HG02870 (cell line): ENCODE measurements around the gene OR10G8.
"Not testable (repeated sequence)": the region's sequence is repeated elsewhere in the genome, so short reads cannot be mapped to it uniquely, and the experiment has no call there.

Source experiments
- ATAC-seq: cut with Tn5 transposase; IDR thresholded peaks from one replicate; pipeline ENCODE4 v1.9.1; 2021; ENCODE audit warnings: mild to moderate bottlenecking, moderate library complexity; ENCODE audit not compliant: unreplicated experiment

OR10G8 gene

GRCh38 chr11:124026498-124026897, at the start of gene OR10G8:
OR10G8 (plus strand) TSS chr11:124026798; CDS start chr11:124029623, 2,825 bp downstream.
- ATAC-seq = no peak

GRCh38 chr11:123977731-123978347, 48.8 kb upstream of the OR10G8 start, which contains the start of gene OR10S1:
OR10S1 (minus strand) TSS chr11:123977781; CDS start chr11:123977664, 117 bp downstream.
- no peak for ATAC-seq

GRCh38 chr11:123979311-123979710, 47.3 kb upstream of the OR10G8 start:
- no peak for ATAC-seq

- ATAC-seq = no peak
Observed at GRCh38 chr11:123995119-123995518, 31.5 kb upstream of the OR10G8 start, which contains the start of gene OR10G6. OR10G6 (minus strand) TSS chr11:123995161; CDS start chr11:123995161, 0 bp downstream.

- no peak for ATAC-seq
Observed at GRCh38 chr11:124012697-124013096, 13.9 kb upstream of the OR10G8 start, which contains the start of gene OR10G4. OR10G4 (plus strand) TSS chr11:124012997; CDS start chr11:124015575, 2,578 bp downstream.

- ATAC-seq = not testable (repeated sequence)
Observed at GRCh38 chr11:124015837-124016236, 10.8 kb upstream of the OR10G8 start.

- no peak for ATAC-seq
Observed at GRCh38 chr11:124036666-124037065, 10.1 kb downstream of the OR10G8 start.

- ATAC-seq = no peak
Observed at GRCh38 chr11:124039557-124039956, 13.0 kb downstream of the OR10G8 start.

GRCh38 chr11:124041254-124041653, 14.7 kb downstream of the OR10G8 start, which contains the start of gene OR10G7:
OR10G7 (minus strand) TSS chr11:124041325; CDS start chr11:124039001, 2,324 bp downstream.
- no peak for ATAC-seq

GRCh38 chr11:124043420-124043819, 16.8 kb downstream of the OR10G8 start:
- ATAC-seq = no peak

- ATAC-seq = no peak
Observed at GRCh38 chr11:124050748-124051147, 24.1 kb downstream of the OR10G8 start.

- ATAC-seq = no peak
Observed at GRCh38 chr11:124052966-124053365, 26.4 kb downstream of the OR10G8 start.

GRCh38 chr11:124068601-124069110, 42.1 kb downstream of the OR10G8 start:
- no peak for ATAC-seq

GRCh38 chr11:124069429-124070401, 43.1 kb downstream of the OR10G8 start:
- peak; percentile 59 for ATAC-seq

- ATAC-seq = peak; percentile 84
Observed at GRCh38 chr11:124070915-124071622, 44.5 kb downstream of the OR10G8 start.

- ATAC-seq = no peak
Observed at GRCh38 chr11:124071623-124071948, 45.0 kb downstream of the OR10G8 start.

- ATAC-seq = no peak
Observed at GRCh38 chr11:124072147-124072546, 45.5 kb downstream of the OR10G8 start.

- no peak for ATAC-seq
Observed at GRCh38 chr11:124074554-124074953, 48.0 kb downstream of the OR10G8 start.

GRCh38 chr11:124075492-124075840, 48.9 kb downstream of the OR10G8 start:
- ATAC-seq = no peak

GRCh38 chr11:124075841-124076651, 49.4 kb downstream of the OR10G8 start:
- peak; percentile 52 for ATAC-seq
